HCT116 (cell line): ENCODE measurements around the gene GRXCR1.

Source experiments
- CTCF ChIP-seq, 3 experiments: fragments of 200-600 bp in 1 of 3; sonication (generic) in 1 of 3; IDR thresholded peaks in 2 of 3; conservative IDR thresholded peaks in 1 of 3; 2 replicates each; pipeline ENCODE4 v1.5.1; 2012 to 2017; ENCODE audit warnings: low read depth in 2 of 3, low read length in 2 of 3, antibody characterized with exemption in 1 of 3, borderline replicate concordance in 1 of 3, control low read depth in 1 of 3, mild to moderate bottlenecking in 1 of 3, mixed read lengths in 1 of 3, mixed run types in 1 of 3, moderate library complexity in 1 of 3; ENCODE audit not compliant: insufficient read depth in 1 of 3
- EGR1 ChIP-seq: IDR thresholded peaks from 2 replicates; pipeline ENCODE4 v1.6.1; 2012; ENCODE audit warnings: low read depth
- EZH2 ChIP-seq: fragments of 200-600 bp; sonication (generic); IDR thresholded peaks from 2 replicates; pipeline ENCODE4 v1.6.1; 2017; ENCODE audit warnings: antibody characterized with exemption, mixed run types
- JUND ChIP-seq: IDR thresholded peaks from 2 replicates; pipeline ENCODE4 v1.6.1; 2012
- SRF ChIP-seq: IDR thresholded peaks from 2 replicates; pipeline ENCODE4 v1.6.1; 2012; ENCODE audit warnings: low read depth
- ZNF274 ChIP-seq: fragments of 200-500 bp; sonication (Bioruptor generic); IDR thresholded peaks from 2 replicates; pipeline ENCODE4 v1.6.1; 2014; ENCODE audit warnings: mild to moderate bottlenecking, low read depth, low read length, inconsistent platforms

GRCh38 chr4:43047058-43047457, 154.5 kb downstream of the GRXCR1 start:
- TF ChIP-seq CTCF (IDR thresholded peaks at IDR 0.05 in 2 of 3, conservative IDR thresholded peaks at IDR 0.05 in 1 of 3; ENCODE audit: borderline replicate concordance in 1 of 3, insufficient read depth in 1 of 3, low read depth in 2 of 3, low read length in 2 of 3) (no peak), JUND (no peak), SRF (no peak), EZH2 (no peak), ZNF274 (no peak), EGR1 (no peak)
